K562 (cell line): ENCODE data around the gene MLKL. TPM values are rescaled to one million over a fixed set of nuclear protein-coding genes. Genes with fewer than 3 reads are reported as not detected.

Experiments used
- ATAC-seq: fragments of 200-7000 bp; cut with Tn5 transposase; 3 replicates; pipeline ENCODE4 v1.9.1; 2020; ENCODE audit warnings: moderate library complexity
- BruUV-seq: library from RNA; stranded (reverse); fragments of 400-500 nt; replicated peaks from 2 replicates; lab custom pipeline; 2021; lab: Mats Ljungman, UMichigan
- CTCF ChIA-PET: fragments of 300-600 bp; formaldehyde crosslinking; extraction: SDS; loops from one replicate; lab custom pipeline; 2021; ENCODE audit warnings: low intra/inter-chr PET ratio; lab: Yijun Ruan, JAX
- POLR2A ChIA-PET: fragments of 300-600, 350-650 bp; sonication (Branson Sonifier 250); formaldehyde crosslinking; extraction: SDS; loops from one replicate; lab custom pipeline; 2021; ENCODE audit warnings: antibody characterized with exemption, inconsistent platforms; lab: Yijun Ruan, JAX
- DNase-seq, 4 experiments: peaks; one replicate each; pipeline versions ENCODE4 v3.0.0 to v3.0.0-alpha.2; 2011 to 2018; ENCODE audit warnings: low spot score in 3 of 4, mixed read lengths in 3 of 4; ENCODE audit errors: extremely low read depth in 1 of 4
- FAIRE-seq: peaks from 2 replicates; lab custom pipeline; 2011; peaks lifted over from hg19 to GRCh38; lab: Jason Lieb, UNC
- H2AFZ ChIP-seq: 2 replicates; pipeline ENCODE4 v1.6.0; 2011; ENCODE audit warnings: low read depth, low read length, control low read depth, inconsistent platforms
- H3K27ac ChIP-seq: fragments of 200-600 bp; 3 replicates; pipeline ENCODE4 v1.8.0; 2011; ENCODE audit warnings: low read depth, mild to moderate bottlenecking, control low read depth, inconsistent platforms, low read length, moderate library complexity, mixed read lengths; ENCODE audit errors: extremely low read depth
- H3K27me3 ChIP-seq, 2 experiments: fragments of 300-600 bp in 1 of 2; 2 replicates in 1 of 2; 3 replicates in 1 of 2; pipeline versions ENCODE4 v1.6.0 to v1.8.0; 2011; ENCODE audit warnings: inconsistent platforms in 2 of 2, low read length in 2 of 2, mild to moderate bottlenecking in 1 of 2, mixed read lengths in 1 of 2, moderate library complexity in 1 of 2; ENCODE audit not compliant: control insufficient read depth in 2 of 2, insufficient read depth in 2 of 2
- H3K36me3 ChIP-seq: fragments of 300-600 bp; 3 replicates; pipeline ENCODE4 v1.8.0; 2011; ENCODE audit warnings: mild to moderate bottlenecking, low read length, inconsistent platforms; ENCODE audit not compliant: control insufficient read depth, insufficient read depth
- H3K4me1 ChIP-seq, 2 experiments: fragments of 200-600 bp in 1 of 2; replicated peaks in 1 of 2; 2 replicates in 1 of 2; 3 replicates in 1 of 2; pipeline versions ENCODE4 v1.5.1 to v1.8.0; 2011; ENCODE audit warnings: inconsistent platforms in 2 of 2, low read length in 2 of 2, mild to moderate bottlenecking in 1 of 2, mixed read lengths in 1 of 2, moderate library complexity in 1 of 2; ENCODE audit not compliant: control insufficient read depth in 2 of 2, insufficient read depth in 2 of 2
- H3K4me2 ChIP-seq: 2 replicates; pipeline ENCODE4 v1.6.1; 2011; ENCODE audit warnings: low read length, control low read depth, inconsistent platforms, mixed read lengths; ENCODE audit not compliant: insufficient read depth
- H3K4me3 ChIP-seq: fragments of 200-600 bp; sonication (generic), shearing (Covaris generic); 2 replicates; pipeline ENCODE4 v1.5.1; 2016; ENCODE audit warnings: control low read depth, inconsistent platforms
- H3K79me2 ChIP-seq: fragments of 200-600 bp; 3 replicates; pipeline ENCODE4 v1.8.0; 2011; ENCODE audit warnings: low read length, inconsistent platforms; ENCODE audit not compliant: control insufficient read depth, insufficient read depth
- H3K9ac ChIP-seq, 2 experiments: 2 replicates each; pipeline versions ENCODE4 v1.6.0 to v1.6.1; 2011; ENCODE audit warnings: low read depth in 2 of 2, low read length in 2 of 2, control low read depth in 1 of 2, inconsistent platforms in 1 of 2, mild to moderate bottlenecking in 1 of 2, mixed read lengths in 1 of 2; ENCODE audit not compliant: insufficient read depth in 1 of 2
- H3K9me1 ChIP-seq: one replicate; pipeline ENCODE4 v1.6.0; 2011; ENCODE audit warnings: inconsistent platforms, mild to moderate bottlenecking, low read length, moderate library complexity; ENCODE audit not compliant: control insufficient read depth, insufficient read depth
- H3K9me3 ChIP-seq: replicated peaks from 2 replicates; pipeline ENCODE4 v1.5.1; 2011; ENCODE audit warnings: low read depth, low read length, inconsistent platforms; ENCODE audit not compliant: control insufficient read depth, insufficient read depth
- H4K20me1 ChIP-seq: replicated peaks from 2 replicates; pipeline ENCODE4 v1.6.1; 2011; ENCODE audit warnings: low read length, inconsistent platforms, mixed read lengths; ENCODE audit not compliant: control insufficient read depth, insufficient read depth
- ADNP ChIP-seq: fragments of 200-800 bp; sonication (Bioruptor generic); IDR thresholded peaks from 2 replicates; pipeline ENCODE4 v1.6.1; 2016; ENCODE audit warnings: missing genetic modification characterization, missing compliant biosample characterization
- BRD4 ChIP-seq: fragments of 200-600 bp; sonication (generic); IDR thresholded peaks from 2 replicates; pipeline ENCODE4 v1.6.1; 2017; ENCODE audit warnings: inconsistent platforms
- CREM ChIP-seq: IDR thresholded peaks from 2 replicates; pipeline ENCODE4 v1.6.1; 2014; ENCODE audit warnings: antibody characterized with exemption, low read depth
- CXXC5 ChIP-seq: fragments of 250-450 bp; sonication (Bioruptor Pico); IDR thresholded peaks from 2 replicates; pipeline ENCODE4 v1.8.0; 2022; ENCODE audit warnings: inconsistent platforms, mild to moderate bottlenecking, moderate library complexity
- HES1 ChIP-seq: fragments of 450-650 bp; IDR thresholded peaks from 2 replicates; pipeline ENCODE4 v1.6.1; 2016; ENCODE audit warnings: low read depth, mild to moderate bottlenecking, moderate library complexity
- HLTF ChIP-seq: fragments of 450-650 bp; IDR thresholded peaks from 2 replicates; pipeline ENCODE4 v1.6.1; 2016
- HMGN3 ChIP-seq: IDR thresholded peaks from 2 replicates; pipeline ENCODE4 v1.6.1; 2011; ENCODE audit warnings: borderline replicate concordance, low read depth, mild to moderate bottlenecking, mixed read lengths, low read length; ENCODE audit not compliant: insufficient read length; ENCODE audit errors: extremely low read depth
- HNRNPL ChIP-seq: fragments of 200-400 bp; formaldehyde crosslinking; IDR thresholded peaks from 2 replicates; pipeline ENCODE4 v1.6.1; 2017; ENCODE audit warnings: low read depth, mild to moderate bottlenecking, low read length
- KAT8 ChIP-seq: fragments of 450-650 bp; IDR thresholded peaks from 2 replicates; pipeline ENCODE4 v1.6.1; 2016; ENCODE audit warnings: low read depth, mild to moderate bottlenecking
- MCM7 ChIP-seq, 2 experiments: fragments of 450-650 bp; IDR thresholded peaks; 2 replicates each; pipeline ENCODE4 v1.6.1; 2016 to 2018
- PTRF ChIP-seq: fragments of 450-650 bp; IDR thresholded peaks from 2 replicates; pipeline ENCODE4 v1.6.1; 2016; ENCODE audit warnings: mild to moderate bottlenecking, missing genetic modification characterization, missing compliant biosample characterization
- SIN3A ChIP-seq, 2 experiments: fragments of 150-350 bp in 1 of 2; IDR thresholded peaks; 2 replicates each; pipeline ENCODE4 v1.6.1; 2011 to 2016; ENCODE audit warnings: borderline replicate concordance in 2 of 2, low read depth in 2 of 2, low read length in 2 of 2, mild to moderate bottlenecking in 2 of 2, moderate library complexity in 2 of 2; ENCODE audit not compliant: control insufficient read depth in 1 of 2
- SUPT5H ChIP-seq: fragments of 450-650 bp; IDR thresholded peaks from 2 replicates; pipeline ENCODE4 v1.6.1; 2016
- ZNF24 ChIP-seq: fragments of 450-650 bp; IDR thresholded peaks from 2 replicates; pipeline ENCODE4 v1.6.1; 2016
- ZNF253 ChIP-seq: fragments of 250-450 bp; sonication (Bioruptor Pico); conservative IDR thresholded peaks from 2 replicates; pipeline ENCODE4 v1.6.1; 2021; ENCODE audit warnings: mild to moderate bottlenecking
- ZNF280B ChIP-seq: fragments of 250-450 bp; sonication (Bioruptor Pico); IDR thresholded peaks from 2 replicates; pipeline ENCODE4 v1.5.1; 2021; ENCODE audit warnings: mild to moderate bottlenecking
- ZNF76 ChIP-seq: fragments of 250-450 bp; sonication (Bioruptor Pico); IDR thresholded peaks from 2 replicates; pipeline ENCODE4 v1.4.0; 2020; ENCODE audit warnings: mild to moderate bottlenecking, moderate library complexity, borderline replicate concordance
- WGBS: fragments of 100-300 bp; shearing (Covaris generic); methylation state at CpG from one replicate; pipeline ENCODE4 v1.1.6; 2016; ENCODE audit warnings: low coverage, mixed read lengths; ENCODE audit not compliant: insufficient coverage; ENCODE audit errors: missing lambda C conversion rate; 5-methylcytosine and 5-hydroxymethylcytosine counted together
- in situ Hi-C: fragments of 300-500 bp; cut with MboI; formaldehyde crosslinking; loops from 4 replicates; pipeline ENCODE4 v1.15.0; 2018; ENCODE audit warnings: inconsistent platforms, mixed read lengths
- intact Hi-C: fragments of 100-400 bp; cut with micrococcal nuclease; formaldehyde crosslinking; loops from 2 replicates; pipeline ENCODE4 v1.14.2; 2022
- polyA plus RNA-seq, 8 experiments: library from polyadenylated mRNA; depleted of rRNA in 4 of 8; stranded (reverse) in 5 of 8; unstranded in 3 of 8; fragments of >200 nt; fragmentation: Nextera tagmentation in 2 of 8; fragmentation: Illumina TruSeq in 1 of 8; extraction: Ambion mirVana in 2 of 8; extraction: Trizol in 1 of 8; gene quantifications; 2 replicates each; pipeline versions ENCODE4 v1.2.1 to v1.2.3, GENCODE V29; 2011 to 2014; ENCODE audit warnings: inconsistent platforms in 1 of 8, missing spikeins in 1 of 8
- total RNA-seq, 7 experiments: library from RNA; depleted of rRNA in 6 of 7; stranded (reverse); fragments of >200 nt in 6 of 7; fragmentation: Illumina TruSeq in 2 of 7; extraction: Trizol in 2 of 7; gene quantifications; 2 replicates each; pipeline versions ENCODE4 v1.2.1 to v1.2.3, GENCODE V29; 2011 to 2021; ENCODE audit warnings: low replicate concordance in 1 of 7

MLKL gene
- total and polyA plus RNA-seq, 9 of the 15 experiments (the other 6 are each of a cell fraction or from before 2014, with no cell fraction given), result 1.6 to 6.1 (median 4.8) TPM

GRCh38 chr16:74667255-74667700, 33.4 kb downstream of the MLKL start (continued):
- no peak for TF ChIP-seq HES1
- no peak for TF ChIP-seq ZNF24
- no peak for TF ChIP-seq PTRF (tag)

GRCh38 chr16:74666425-74667254, 34.0 kb downstream of the MLKL start, which contains the start of gene RFWD3:
TSS of gene RFWD3 (minus strand) at chr16:74666877. CDS start at chr16:74661449, 5,428 bp downstream.
- H3K9me3 ChIP-seq, result no peaks in the 10 kb centered on the region
- BruUV-seq, result TSS peak; percentile 52
- ATAC-seq, result peak; percentile 99
- peak within 1 kb of the TSS; percentile 78 for H3K4me3 ChIP-seq
- peaks cover 2 to 24% of the 10 kb centered on the region in 2 experiments; a peak in 4 of 5 replicates for H3K4me1 ChIP-seq
- CTCF ChIA-PET, result no interaction called here
- peak within 1 kb of the TSS; percentile 95 for H3K27ac ChIP-seq
- FAIRE-seq, result peak; percentile 98
- POLR2A ChIA-PET, result interaction anchor here (0.6 to 4.1 kb wide), 21 partner anchors 8 to 647 kb away, joined by 3 to 26 read pairs (median 5); partner anchors contain the start of gene GLG1
- no peaks in the 10 kb centered on the region for H3K27me3 ChIP-seq
- in situ Hi-C loops, result no loop called here
- H3K36me3 ChIP-seq, result peaks cover 43% of the 10 kb centered on the region
- no peaks in the 10 kb centered on the region; the same call in none of the 2 replicates for H4K20me1 ChIP-seq
- no peaks in the 10 kb centered on the region for H3K9me1 ChIP-seq
- WGBS, result 0% methylated on average over 61 of the region's 63 CpGs
- peak within 1 kb of the TSS; percentile 96 to 99 for H3K9ac ChIP-seq
- H3K4me2 ChIP-seq, result peak within 1 kb of the TSS; percentile 79
- intact Hi-C loops, result no loop called here
- peaks cover 50% of the 10 kb centered on the region for H3K79me2 ChIP-seq
- peak within 1 kb of the TSS; percentile 93 for H2AFZ ChIP-seq
- DNase-seq, result peak; percentile 99 to 100 (median 99)
- TF ChIP-seq HLTF (no peak), HMGN3 (peak; percentile 71), MCM7 (IDR thresholded peaks at IDR 0.05) (no peak), ADNP (tag) (no peak), ZNF253 (no peak), ZNF76 (no peak), ZNF280B (CRISPR knock-in tag) (no peak), SIN3A (IDR thresholded peaks at IDR 0.05; ENCODE audit: borderline replicate concordance in 2 of 2, control insufficient read depth in 1 of 2, low read depth in 2 of 2, low read length in 2 of 2) (peak in 1 of 2 experiments; percentile 46; a peak in 1 of 4 replicates), CREM (peak; percentile 93), BRD4 (peak; percentile 90), SUPT5H (peak; percentile 96), KAT8 (no peak), HNRNPL (0 out of 2 replicates have a peak, but pooled peaks have one; percentile 29), CXXC5 (CRISPR knock-in tag) (peak; percentile 84)
